Gastroesophageal sphincter (tissue), 3 donors: ENCODE results near the gene IKZF3.

Source experiments
- CTCF ChIP-seq, 4 experiments: fragments of 200-600 bp in 2 of 4; fragments of 450-650 bp in 2 of 4; sonication (generic) in 1 of 4; IDR thresholded peaks; one replicate each; pipeline ENCODE4 v1.5.1; 2017 to 2019; ENCODE audit warnings: antibody characterized with exemption in 4 of 4, mild to moderate bottlenecking in 2 of 4, moderate library complexity in 2 of 4
- POLR2A ChIP-seq, 2 donors: fragments of 450-650 bp; IDR thresholded peaks; one replicate each; pipeline ENCODE4 v1.6.1; 2017; ENCODE audit warnings: antibody characterized with exemption in 2 of 2, mild to moderate bottlenecking in 2 of 2, moderate library complexity in 1 of 2

- no peak for TF ChIP-seq POLR2A (IDR thresholded peaks at IDR 0.05)
- no peak for TF ChIP-seq CTCF (IDR thresholded peaks at IDR 0.05)
Observed at GRCh38 chr17:39763051-39763820, 100.9 kb downstream of the IKZF3 start.
